T-helper 1 cell (primary cell): ENCODE results near the gene TTF1.
"Not testable (repeated sequence)": the region's sequence is repeated elsewhere in the genome, so short reads cannot be mapped to it uniquely, and the experiment has no call there.

Experiments
- DNase-seq, 5 donors: peaks; one replicate each; pipeline ENCODE4 v3.0.0-alpha.2; 2012 to 2020

The TTF1 gene

DNA sequence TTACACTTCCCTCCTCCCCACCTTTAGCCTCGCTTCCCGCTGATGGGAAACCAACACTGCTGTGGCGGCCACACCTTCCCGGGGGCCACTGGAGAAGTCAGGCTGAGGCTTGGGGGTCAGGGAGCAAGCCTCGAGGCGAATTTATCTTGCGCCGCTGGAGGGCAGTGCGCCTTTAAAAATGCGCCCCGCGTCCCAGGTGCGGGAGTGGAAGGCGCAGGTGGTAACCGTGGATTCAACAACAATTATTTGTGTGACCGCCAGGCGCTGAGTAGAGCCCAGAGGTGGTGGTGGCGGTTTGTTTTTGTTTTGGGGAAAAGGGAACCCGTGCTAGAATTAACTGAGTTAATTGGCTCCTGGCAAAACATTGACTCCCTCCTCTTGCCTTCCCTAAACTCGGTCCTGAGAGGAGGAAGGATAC, 4.5 kb upstream of the TTF1 start:
- DNase-seq: peak; percentile 38 to 70 (median 61)

DNA sequence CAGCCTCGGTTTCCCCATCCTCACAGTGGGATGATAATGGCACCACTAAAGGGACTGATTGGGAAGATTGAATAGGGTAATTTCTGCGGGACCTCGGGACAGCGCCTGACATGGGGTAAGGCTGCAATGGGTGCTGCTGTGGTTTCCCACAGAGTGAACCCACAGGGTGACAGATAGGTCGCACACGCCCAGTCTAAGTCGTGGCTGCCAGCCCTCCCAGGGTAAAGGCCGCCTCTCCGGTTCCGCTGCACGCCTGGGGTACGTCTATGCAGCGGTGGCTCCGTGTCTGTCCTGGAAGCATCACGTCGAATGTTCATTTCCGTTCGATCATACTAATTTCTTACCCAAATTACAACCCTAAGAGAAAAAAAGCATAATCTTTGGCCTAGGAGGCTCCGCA, 4.0 kb upstream of the TTF1 start:
- peak in 3 of 5 donors; percentile 12 to 18 (median 17) for DNase-seq

DNA sequence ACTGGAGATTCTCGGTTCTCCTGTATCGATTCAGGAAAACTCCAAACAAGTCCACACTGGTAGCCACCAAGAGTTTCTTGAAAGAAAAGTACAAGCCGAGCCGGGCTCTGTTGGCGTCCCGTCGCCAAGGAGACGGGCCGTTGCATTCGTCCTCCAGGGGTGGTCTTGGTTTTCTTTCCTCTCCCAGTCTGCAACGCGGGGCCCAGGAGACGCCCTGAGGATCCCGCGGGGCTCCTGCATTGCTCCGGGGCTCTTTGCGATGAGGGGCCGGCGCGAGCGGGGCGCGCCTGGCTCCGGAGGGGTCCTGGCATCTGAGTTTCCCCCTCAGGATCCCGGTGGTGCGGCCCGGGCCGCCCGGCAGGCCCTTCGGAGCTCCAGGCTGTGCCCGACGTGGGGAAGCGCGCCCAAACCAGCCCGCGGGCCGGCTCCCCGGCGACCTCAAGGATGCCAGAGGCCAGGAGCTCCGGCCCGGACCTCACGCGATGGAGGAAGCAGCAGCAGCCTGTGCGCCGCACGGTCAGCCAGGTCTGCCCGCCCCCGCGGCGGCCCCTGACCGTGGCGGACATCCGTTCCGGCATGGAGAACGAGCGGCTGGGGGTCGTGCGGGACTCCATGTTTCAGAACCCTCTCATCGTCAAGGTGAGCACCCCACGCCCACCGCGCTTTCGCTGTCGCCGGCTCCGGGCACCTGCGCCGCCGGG, 3.3 kb upstream of the TTF1 start, which contains the start of gene CFAP77:
TSS of gene CFAP77 (plus strand) at position 384 of the 701 bp plus-strand sequence. CDS start at position 445, 61 bp downstream.
- peak in 4 of 5 donors; percentile 22 to 34 (median 29) for DNase-seq

DNA sequence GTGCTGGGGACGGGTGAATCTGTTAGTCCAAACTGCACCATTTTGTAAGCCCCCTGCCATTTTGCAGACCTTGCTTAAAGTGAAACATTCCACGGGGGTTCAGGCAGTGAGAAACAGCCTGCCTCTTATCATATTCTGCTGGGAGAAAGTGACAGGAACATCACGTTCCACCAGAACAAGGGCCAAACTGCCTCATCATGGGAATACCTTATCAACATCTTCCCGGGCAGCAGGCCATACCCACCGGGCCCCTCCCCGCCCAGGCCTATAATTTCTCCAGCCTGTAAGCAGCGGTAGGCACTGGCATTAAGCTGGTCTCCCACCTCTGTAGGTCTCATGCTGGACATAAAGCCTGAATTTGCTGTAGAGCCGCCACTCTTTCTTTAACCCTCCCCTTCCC, 1.9 kb upstream of the TTF1 start:
- DNase-seq: no peak

DNA sequence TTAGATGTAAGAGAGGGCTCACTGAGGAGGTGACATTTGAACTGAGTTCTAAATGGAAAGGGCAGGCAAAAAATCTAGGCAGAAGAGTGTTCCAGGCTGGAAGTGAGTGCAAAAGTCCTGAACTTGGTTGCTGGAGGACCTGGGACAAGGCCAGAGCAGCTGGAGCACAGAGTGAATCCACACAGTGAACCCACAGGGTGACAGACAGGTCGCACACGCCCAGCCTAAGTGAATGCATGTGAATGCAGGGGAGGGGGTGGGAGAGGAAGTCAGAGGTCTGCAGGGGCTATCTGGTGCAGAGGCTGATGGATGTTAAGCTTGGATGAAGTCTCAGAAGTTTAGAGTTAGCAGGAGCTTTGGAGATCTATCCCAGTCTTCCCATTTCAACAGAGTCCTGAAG, 556 bp upstream of the TTF1 start:
- no peak for DNase-seq

DNA sequence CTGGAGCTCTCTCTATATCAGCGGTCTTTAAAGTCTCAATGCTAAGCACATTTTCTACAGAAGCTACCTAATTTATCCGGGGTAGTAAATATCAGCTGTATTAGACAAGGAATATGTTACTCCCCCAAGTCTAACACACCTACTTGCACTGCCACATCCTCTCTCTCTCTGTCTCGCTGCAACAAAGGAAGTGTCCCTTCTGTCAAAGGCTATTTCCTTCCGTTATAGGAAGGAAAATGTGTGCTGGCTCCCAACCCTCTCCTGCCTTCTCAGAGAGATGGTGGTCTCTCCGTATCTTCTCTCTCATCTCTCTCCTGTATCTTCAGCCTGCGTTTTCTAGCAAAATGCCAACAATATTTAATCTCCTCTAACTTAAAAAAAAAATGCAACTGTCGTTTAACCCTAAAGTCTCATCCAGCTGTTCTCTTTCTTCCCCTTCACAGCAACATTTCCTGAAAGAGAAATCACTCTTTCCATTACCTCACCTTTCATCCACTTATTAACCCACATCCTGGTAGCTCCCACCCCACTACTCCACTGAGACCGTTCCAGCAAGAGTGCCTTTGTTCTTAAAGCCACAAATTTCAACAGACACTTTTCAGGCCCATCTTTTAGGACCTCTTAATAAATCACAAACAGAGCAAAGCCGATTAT, 2.3 kb downstream of the TTF1 start:
- peak in 1 of 5 donors; percentile 70 for DNase-seq

DNA sequence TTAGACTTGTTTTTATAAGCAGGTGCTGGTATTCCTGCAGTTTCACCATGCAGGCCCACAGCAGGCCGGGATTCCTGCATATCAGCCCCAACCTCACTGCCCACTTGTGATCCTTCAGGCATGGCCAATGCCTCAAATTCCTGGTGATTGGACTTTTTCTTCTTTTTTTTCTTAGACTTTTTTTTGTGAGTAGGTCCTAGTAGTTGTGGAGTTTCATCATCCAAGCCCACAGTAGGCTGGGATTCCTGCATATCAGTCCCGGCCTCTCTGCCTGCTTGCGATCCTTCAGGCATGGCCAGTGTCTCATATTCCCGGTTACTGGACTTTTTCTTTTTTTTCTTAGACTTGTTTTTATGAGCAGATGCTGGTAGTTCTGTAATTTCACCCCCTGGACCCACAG, 4.8 kb downstream of the TTF1 start:
- DNase-seq: no peak

DNA sequence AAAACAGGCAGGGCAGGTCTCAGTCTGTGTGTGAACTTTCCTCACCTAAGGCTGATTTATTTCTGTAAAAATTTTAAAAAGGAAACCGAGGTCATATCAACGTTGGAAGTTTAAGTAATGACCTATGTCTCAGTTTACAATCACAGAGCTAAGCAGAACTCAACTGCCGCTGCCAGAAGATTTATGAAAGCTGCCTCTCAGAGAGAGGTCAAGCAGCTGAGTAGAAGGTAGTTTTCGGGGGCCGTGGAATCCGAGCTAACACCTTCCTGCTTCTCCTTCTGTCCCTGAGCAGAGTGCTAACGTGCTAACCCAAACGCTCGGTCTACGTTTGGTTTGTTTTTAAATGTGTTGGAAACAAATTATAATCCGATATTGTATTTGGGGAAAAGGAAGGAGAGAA, 11.1 kb downstream of the TTF1 start:
- no peak for DNase-seq

DNA sequence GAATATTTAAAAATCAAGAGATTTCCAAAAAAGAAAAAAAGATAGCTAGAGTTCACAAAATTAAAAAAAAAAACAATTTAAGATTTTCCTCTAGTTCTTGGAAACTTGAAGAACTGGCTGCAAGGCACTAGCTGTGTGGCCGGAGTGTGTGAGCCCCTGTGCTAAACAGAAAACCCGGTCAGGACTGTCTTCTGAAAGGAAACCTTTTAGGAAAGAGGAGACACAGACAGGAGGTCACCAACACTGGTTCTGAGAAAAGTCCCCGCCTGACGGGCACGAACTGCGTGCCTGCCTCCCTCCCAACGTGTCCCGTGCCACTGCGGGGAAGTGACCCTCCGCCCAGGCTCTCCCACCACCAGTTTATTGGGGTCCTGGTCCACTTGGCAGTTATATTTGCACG, 15.2 kb downstream of the TTF1 start:
- DNase-seq: no peak

DNA sequence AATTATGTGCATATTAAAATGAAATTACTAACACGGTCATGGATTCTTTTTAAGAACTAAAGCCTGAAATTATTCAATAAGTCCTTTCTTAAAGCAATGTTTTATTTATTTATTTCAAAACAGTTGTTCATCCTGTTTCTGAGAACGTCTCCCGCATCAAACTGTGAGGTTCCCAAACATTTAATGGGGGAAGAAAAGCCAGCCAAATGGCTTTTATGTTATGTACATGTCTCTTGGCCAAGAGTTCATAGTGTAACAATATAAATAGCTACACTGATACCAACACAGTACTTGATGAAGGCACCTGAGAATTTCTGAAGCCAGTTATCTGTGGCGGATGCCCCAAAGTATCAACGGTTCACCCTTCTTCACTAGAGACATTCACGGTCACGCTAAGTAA, 15.7 kb downstream of the TTF1 start:
- no peak for DNase-seq

DNA sequence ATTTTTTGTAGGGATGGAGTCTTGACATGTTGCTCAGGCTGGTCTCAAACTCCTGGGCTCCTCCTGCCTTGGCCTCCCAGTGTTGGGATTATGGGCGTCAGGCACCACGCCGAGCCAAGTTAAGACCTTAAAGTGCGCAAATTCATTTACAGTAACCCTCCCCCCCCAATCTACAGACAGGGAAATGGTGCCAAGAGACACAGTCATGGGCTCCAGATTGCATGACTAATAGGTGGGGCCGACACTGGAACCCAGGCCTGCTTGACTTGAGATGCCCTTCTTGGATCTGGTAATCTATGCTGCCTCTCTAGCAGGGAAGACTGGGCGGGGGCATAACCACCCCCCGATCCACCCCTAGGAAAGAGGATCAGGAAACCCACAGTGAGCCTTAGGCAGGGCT, 19.5 kb downstream of the TTF1 start:
- DNase-seq: no peak

DNA sequence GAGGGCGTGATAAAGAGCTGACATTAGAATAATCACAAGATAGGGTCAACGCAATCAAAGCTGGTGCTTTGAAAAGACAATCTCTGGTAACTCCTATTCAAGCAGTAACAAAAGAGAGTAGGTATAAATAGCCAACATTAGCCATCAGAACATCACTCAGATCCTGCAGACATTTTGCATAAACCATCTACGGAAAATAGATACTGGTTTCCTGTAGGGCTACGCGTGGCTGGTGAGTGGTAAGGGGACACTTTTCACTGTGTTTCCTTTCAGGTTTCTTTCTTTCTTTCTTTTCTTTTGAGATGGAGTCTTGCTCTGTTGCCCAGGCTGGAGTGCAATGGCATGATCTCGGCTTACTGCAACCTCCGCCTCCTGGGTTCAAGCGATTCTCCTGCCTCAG, 22.3 kb downstream of the TTF1 start:
- no peak for DNase-seq

DNA sequence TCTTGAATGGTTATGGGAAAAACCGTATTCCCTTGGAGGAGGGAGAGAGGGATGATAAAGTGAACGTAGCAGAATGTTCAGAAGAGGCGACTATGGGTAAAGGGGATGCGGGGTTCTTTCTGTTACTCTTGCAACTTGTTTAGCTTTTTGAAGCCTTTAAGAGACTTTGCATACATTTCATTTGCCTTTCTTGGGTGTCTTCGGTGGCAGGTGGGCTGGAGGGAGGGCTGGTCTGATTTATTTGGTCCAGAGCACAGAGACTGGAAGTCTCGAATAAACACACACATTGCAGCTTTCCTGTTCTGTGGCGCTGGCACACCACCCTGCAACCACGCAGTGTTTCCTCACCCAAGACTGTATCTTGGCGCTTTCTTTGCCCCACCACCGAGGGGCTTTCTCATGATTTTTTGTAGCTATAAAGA, 23.2 kb downstream of the TTF1 start:
- no peak for DNase-seq

DNA sequence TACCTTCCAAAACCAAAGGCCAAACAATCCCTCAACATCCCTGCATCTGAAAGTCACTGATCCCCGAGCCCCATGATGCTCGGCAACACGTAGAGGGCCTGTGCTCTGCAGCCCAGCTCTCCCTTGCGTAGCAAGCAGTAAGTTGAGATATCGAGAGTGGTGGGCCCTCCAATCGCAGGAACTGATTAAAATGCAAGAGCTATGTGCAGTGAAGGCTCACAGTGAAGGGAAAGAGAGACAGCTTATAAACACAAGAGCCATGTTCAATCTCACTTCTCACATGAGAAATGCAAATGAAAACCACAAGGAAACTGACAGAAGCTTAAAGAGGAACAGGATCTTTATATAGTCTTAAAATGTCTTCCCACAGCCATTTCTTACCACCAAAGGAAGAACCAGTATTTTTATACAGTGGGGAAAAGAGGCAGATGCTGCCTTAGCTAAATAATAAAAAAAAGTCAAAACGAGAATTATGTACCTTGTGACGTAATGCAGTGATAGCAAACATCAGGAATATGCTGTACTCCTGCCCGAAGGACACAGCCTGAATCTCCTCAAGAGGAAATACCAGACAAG, 24.6 kb downstream of the TTF1 start:
- DNase-seq: no peak

DNA sequence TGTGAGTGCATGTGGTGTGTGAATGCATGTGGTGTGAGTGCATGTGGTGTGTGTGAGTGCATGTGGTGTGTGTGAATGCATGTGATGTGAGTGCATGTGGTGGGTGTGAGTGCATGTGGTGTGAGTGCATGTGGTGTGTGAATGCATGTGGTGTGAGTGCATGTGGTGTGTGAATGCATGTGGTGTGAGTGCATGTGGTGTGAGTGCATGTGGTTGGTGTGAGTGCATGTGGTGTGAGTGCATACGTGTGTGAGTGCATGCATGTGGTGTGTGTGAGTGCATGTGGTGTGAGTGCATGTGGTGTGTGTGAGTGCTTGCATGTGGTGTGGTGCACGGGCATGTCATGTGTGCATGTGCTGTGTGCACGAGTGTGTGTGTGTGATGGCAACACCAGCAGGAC, 28.2 kb downstream of the TTF1 start:
- DNase-seq: not testable (repeated sequence)

DNA sequence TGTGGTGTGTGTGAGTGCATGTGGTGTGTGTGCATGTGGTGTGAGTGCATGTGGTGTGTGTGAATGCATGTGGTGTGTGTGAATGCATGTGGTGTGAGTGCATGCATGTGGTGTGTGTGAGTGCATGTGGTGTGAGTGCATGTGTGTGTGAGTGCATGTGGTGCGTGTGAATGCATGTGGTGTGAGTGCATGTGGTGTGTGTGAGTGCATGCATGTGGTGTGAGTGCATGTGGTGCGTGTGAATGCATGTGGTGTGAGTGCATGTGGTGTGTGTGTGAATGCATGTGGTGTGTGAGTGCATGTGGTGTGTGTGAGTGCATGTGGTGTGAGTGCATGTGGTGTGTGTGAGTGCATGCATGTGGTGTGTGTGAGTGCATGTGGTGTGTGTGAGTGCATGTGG, 28.9 kb downstream of the TTF1 start:
- not testable (repeated sequence) for DNase-seq

DNA sequence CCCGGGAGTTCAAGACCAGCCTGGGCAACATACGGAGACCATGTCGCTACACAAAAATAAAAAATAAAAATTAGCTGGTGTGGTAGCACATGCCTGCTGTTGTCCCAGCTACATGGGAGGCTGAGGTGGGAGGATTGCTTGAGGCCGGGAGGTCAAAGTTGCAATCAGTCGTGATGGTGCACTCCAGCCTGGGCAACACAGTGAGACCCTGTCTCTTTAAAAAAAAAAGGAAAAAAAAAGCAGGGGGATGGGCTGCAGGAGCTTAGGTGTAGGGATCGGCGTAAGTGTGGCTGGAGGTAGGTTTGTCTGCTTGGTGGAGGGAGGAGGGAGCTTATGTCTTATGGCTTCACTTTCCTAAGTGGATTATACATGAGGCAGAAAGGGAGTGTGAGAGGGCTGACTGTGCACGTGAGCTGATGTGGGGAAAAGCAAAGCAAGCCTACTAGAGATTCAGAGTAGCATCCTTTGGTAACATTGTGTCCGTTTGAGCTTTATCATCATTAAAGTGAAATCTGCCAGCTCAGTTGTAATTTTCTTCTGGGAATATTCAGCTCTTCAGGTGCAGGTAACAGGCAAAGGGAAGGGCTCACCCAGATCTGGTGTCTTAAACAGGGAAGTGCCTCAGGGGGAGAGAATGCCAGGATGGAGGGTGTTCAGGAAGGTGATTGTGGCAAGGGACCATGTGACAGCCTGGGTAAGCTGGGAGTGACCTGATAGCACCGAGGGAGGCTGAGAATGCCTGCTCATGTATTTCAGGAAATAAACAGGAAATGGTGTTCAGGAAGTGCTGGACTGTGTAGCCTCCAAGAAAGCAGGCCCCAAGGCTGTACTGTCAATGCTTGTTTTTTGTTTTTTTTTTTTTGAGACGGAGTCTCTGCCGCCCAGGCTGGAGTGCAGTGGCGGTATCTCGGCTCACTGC, 34.2 kb downstream of the TTF1 start:
- peak in 1 of 5 donors; percentile 21 for DNase-seq

DNA sequence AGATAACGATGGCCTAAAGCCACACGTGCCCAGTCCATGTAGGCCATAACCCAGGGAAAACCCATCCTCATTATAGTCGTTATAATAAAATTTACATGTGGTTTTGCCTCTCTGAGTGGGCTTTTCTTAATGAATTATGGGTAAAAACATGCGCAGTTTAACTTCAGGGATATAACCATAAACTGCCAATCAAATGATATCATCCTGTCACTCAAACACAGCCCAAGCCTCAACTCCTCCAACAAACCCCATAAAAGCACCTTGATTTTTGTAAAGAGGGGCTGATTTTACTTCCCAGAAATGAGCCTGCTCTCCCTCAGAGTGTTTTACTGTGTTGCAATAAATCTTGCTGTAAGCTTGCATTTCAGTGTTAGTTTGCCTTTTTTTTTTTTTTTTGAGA, 36.0 kb downstream of the TTF1 start:
- no peak for DNase-seq

DNA sequence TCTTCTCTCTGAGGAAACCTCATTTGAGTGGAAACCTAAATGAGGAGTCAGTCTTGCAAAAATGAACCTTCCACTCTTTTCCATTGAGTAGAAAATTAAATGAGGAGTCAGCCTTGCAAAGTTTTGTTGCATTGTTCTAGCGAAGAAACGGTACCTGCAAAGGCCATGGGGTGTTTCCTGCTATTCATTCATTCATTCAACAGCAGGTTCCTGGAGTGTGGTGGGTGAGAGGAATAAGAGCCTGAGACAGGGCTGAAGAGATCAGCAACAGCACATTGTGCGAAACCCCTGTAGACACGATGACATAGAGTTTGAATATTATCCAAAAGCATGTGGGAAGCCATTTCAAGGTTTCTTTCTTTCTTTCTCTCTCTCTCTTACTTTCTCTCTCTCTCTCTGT, 37.2 kb downstream of the TTF1 start:
- no peak for DNase-seq

DNA sequence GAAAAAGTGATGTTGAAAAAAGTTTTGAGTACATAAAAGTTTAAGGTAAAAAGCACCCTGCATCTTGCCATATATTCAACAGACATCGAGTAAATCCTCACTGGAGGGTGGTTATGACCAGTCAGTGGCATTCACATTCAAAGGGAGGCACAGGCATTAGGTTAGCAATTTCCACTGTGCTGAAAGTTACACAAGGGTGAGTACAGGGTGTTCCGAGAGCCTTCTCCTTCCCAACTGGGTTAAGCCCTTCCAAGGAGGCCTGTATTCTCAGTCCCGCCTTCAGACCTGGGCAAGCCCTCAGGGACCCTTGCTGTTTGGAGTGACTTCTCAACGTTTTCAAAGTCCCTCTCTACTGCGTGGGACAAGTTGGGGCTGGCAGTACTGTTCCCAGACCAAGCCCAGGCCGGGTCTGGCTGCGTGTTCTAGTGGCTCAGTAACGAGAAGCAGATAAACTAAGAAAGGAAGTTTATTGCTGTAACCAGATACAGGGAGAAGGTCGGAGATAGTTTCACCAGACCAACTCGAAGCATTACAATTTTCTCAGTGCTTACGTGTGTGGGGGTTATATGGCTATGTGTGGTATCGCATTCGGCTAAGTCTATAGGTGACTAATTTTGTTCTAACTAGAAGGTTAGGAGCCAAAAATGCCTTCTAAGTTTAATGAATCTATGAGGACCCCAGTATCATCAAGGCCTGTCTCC, 38.9 kb downstream of the TTF1 start:
- no peak for DNase-seq

DNA sequence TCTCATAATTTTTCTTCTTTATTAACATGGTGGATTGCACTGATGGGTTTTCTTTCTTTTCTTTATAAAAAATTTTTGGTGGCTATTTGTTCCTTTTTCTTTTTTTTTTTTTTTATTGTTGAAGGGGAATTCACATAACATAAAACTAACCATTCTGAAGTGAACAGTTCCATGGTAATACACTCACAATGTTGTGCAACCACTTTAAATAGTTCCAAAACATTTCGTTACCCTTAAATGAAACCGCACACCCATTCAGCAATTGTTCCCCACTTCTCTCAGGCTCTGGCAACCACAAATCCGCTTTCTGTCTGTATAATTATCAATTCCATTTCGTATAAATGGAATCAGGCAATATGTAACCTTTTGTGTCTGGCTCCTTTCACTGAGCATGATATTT, 40.2 kb downstream of the TTF1 start:
- no peak for DNase-seq

DNA sequence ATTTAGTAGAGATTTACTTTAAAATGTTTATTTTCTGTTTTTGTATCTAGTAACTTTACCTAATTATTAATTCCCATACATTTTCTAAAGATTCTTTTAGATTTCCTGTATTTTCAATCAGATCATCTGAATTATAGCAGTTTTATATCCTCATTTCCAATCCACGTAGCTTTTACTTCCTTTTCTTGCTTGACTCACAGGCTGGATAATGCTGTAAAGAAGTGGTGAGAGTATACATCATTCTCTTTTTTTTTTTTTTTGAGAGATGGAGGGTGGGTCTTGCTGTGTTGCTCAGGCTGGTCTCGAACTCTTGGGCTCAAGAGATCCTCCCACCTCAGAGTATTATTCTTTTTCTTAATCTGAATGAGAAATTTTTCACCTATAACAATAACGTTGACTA, 40.7 kb downstream of the TTF1 start:
- no peak for DNase-seq
